HepG2 (cell line): ENCODE results near the gene TECTB. TPM values are rescaled to one million over a fixed set of nuclear protein-coding genes. Genes with fewer than 3 reads are reported as not detected.

Experiments used
- FOXA1 ChIP-seq, 2 experiments: fragments of 450-650 bp in 1 of 2; sonication (generic) in 1 of 2; formaldehyde crosslinking in 1 of 2; IDR thresholded peaks; 2 replicates each; pipeline versions ENCODE4 v1.4.0 to v1.6.1; 2016 to 2020; ENCODE audit warnings: missing genetic modification reagents in 1 of 2
- GABPB1 ChIP-seq: IDR thresholded peaks from 2 replicates; pipeline ENCODE4 v1.6.1; 2016; ENCODE audit warnings: mild to moderate bottlenecking, missing genetic modification reagents, moderate library complexity, missing compliant biosample characterization
- GATAD1 ChIP-seq: IDR thresholded peaks from 2 replicates; pipeline ENCODE4 v1.6.1; 2016; ENCODE audit warnings: missing genetic modification reagents, missing compliant biosample characterization
- GFI1 ChIP-seq: sonication (generic); formaldehyde crosslinking; IDR thresholded peaks from 2 replicates; pipeline ENCODE4 v1.5.0; 2020; ENCODE audit warnings: missing genetic modification reagents, mild to moderate bottlenecking, borderline replicate concordance
- HOXD1 ChIP-seq: sonication (generic); formaldehyde crosslinking; IDR thresholded peaks from 2 replicates; pipeline ENCODE4 v1.5.0; 2020; ENCODE audit warnings: missing genetic modification reagents
- KLF16 ChIP-seq, 2 experiments: sonication (generic) in 1 of 2; formaldehyde crosslinking in 1 of 2; IDR thresholded peaks; 2 replicates each; pipeline versions ENCODE4 v1.6.1 to v1.8.0; 2016 to 2023; ENCODE audit warnings: missing genetic modification reagents in 2 of 2, missing compliant biosample characterization in 1 of 2
- NFYC ChIP-seq: IDR thresholded peaks from 2 replicates; pipeline ENCODE4 v1.6.1; 2016; ENCODE audit warnings: missing genetic modification reagents, missing compliant biosample characterization
- PCBP2 ChIP-seq: fragments of 200-400 bp; formaldehyde crosslinking; optimal IDR thresholded peaks from 2 replicates; pipeline ENCODE3; 2018; ENCODE audit warnings: low read length, low read depth; ENCODE audit not compliant: poor library complexity, severe bottlenecking
- SNAPC5 ChIP-seq: sonication (generic); formaldehyde crosslinking; IDR thresholded peaks from 2 replicates; pipeline ENCODE4 v1.8.1; 2023; ENCODE audit warnings: mild to moderate bottlenecking, missing genetic modification reagents, borderline replicate concordance
- TAF15 ChIP-seq: fragments of 200-400 bp; formaldehyde crosslinking; IDR thresholded peaks from one replicate; pipeline ENCODE4 v1.6.1; 2018; ENCODE audit warnings: mild to moderate bottlenecking, low read depth, low read length; ENCODE audit not compliant: poor library complexity, severe bottlenecking
- THAP11 ChIP-seq: IDR thresholded peaks from 2 replicates; pipeline ENCODE4 v1.6.1; 2016; ENCODE audit warnings: missing biosample characterization, missing genetic modification reagents
- ZNF160 ChIP-seq: sonication (generic); formaldehyde crosslinking; IDR thresholded peaks from 2 replicates; pipeline ENCODE4 v1.8.0; 2022; ENCODE audit warnings: mild to moderate bottlenecking, inconsistent platforms, missing genetic modification reagents
- ZNF615 ChIP-seq: sonication (generic); formaldehyde crosslinking; IDR thresholded peaks from 2 replicates; pipeline ENCODE4 v1.5.0; 2020; ENCODE audit warnings: mild to moderate bottlenecking, missing genetic modification reagents, borderline replicate concordance
- polyA plus RNA-seq, 8 experiments: library from polyadenylated mRNA; depleted of rRNA in 3 of 8; stranded (reverse) in 7 of 8; unstranded in 1 of 8; fragments of >200 nt; fragmentation: Illumina TruSeq in 4 of 8; extraction: Trizol in 4 of 8; gene quantifications; 2 replicates each; pipeline versions ENCODE4 v1.2.1 to v1.2.3, GENCODE V29; 2011 to 2016; ENCODE audit warnings: low read depth in 4 of 8, missing spikeins in 1 of 8, mixed read lengths in 1 of 8; ENCODE audit not compliant: insufficient read depth in 1 of 8
- total RNA-seq, 5 experiments: library from RNA; depleted of rRNA; stranded (reverse); fragments of >200 nt; fragmentation: Illumina TruSeq; extraction: Trizol; gene quantifications; 2 replicates each; pipeline ENCODE4 v1.2.3, GENCODE V29; 2016; ENCODE audit warnings: low read depth in 1 of 5
- TF ChIP-seq, protein P1 (sequence below): sonication (generic); formaldehyde crosslinking; IDR thresholded peaks from 2 replicates; pipeline ENCODE4 v1.5.0; 2020; ENCODE audit warnings: mild to moderate bottlenecking, missing genetic modification reagents, borderline replicate concordance
- TF ChIP-seq, protein P2 (sequence below): sonication (generic); formaldehyde crosslinking; conservative IDR thresholded peaks from 2 replicates; pipeline ENCODE4 v1.8.0; 2022; ENCODE audit warnings: missing genetic modification reagents
- TF ChIP-seq, protein P3 (sequence below): sonication (generic); formaldehyde crosslinking; IDR thresholded peaks from 2 replicates; pipeline ENCODE4 v1.4.0; 2020; ENCODE audit warnings: missing genetic modification reagents

Gene TECTB
- total and polyA plus RNA-seq, 2 of the 13 experiments (the other 11 are each of a cell fraction or from before 2014, with no cell fraction given), result 0.78 to 1.8 TPM

DNA sequence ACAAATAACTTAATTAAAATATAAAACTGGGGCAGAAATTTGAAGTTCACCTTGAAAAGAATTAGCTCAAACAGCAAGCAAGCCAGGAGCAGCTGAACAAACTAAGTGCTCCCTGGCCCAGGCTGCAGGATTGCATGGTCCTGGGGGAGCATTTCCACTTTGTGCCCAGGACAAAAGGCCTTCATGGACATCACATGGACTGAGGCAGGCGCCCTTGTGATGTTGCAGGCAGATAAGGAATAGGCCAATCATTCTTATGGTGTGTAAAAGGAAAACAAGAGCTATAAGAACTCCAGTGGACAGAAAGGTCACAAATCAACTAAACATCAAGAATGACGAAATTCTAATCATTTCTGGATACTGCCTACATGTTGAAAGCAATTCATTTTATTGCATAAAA, 17.5 kb upstream of the TECTB start (continued):
- TF ChIP-seq, protein P1, sequence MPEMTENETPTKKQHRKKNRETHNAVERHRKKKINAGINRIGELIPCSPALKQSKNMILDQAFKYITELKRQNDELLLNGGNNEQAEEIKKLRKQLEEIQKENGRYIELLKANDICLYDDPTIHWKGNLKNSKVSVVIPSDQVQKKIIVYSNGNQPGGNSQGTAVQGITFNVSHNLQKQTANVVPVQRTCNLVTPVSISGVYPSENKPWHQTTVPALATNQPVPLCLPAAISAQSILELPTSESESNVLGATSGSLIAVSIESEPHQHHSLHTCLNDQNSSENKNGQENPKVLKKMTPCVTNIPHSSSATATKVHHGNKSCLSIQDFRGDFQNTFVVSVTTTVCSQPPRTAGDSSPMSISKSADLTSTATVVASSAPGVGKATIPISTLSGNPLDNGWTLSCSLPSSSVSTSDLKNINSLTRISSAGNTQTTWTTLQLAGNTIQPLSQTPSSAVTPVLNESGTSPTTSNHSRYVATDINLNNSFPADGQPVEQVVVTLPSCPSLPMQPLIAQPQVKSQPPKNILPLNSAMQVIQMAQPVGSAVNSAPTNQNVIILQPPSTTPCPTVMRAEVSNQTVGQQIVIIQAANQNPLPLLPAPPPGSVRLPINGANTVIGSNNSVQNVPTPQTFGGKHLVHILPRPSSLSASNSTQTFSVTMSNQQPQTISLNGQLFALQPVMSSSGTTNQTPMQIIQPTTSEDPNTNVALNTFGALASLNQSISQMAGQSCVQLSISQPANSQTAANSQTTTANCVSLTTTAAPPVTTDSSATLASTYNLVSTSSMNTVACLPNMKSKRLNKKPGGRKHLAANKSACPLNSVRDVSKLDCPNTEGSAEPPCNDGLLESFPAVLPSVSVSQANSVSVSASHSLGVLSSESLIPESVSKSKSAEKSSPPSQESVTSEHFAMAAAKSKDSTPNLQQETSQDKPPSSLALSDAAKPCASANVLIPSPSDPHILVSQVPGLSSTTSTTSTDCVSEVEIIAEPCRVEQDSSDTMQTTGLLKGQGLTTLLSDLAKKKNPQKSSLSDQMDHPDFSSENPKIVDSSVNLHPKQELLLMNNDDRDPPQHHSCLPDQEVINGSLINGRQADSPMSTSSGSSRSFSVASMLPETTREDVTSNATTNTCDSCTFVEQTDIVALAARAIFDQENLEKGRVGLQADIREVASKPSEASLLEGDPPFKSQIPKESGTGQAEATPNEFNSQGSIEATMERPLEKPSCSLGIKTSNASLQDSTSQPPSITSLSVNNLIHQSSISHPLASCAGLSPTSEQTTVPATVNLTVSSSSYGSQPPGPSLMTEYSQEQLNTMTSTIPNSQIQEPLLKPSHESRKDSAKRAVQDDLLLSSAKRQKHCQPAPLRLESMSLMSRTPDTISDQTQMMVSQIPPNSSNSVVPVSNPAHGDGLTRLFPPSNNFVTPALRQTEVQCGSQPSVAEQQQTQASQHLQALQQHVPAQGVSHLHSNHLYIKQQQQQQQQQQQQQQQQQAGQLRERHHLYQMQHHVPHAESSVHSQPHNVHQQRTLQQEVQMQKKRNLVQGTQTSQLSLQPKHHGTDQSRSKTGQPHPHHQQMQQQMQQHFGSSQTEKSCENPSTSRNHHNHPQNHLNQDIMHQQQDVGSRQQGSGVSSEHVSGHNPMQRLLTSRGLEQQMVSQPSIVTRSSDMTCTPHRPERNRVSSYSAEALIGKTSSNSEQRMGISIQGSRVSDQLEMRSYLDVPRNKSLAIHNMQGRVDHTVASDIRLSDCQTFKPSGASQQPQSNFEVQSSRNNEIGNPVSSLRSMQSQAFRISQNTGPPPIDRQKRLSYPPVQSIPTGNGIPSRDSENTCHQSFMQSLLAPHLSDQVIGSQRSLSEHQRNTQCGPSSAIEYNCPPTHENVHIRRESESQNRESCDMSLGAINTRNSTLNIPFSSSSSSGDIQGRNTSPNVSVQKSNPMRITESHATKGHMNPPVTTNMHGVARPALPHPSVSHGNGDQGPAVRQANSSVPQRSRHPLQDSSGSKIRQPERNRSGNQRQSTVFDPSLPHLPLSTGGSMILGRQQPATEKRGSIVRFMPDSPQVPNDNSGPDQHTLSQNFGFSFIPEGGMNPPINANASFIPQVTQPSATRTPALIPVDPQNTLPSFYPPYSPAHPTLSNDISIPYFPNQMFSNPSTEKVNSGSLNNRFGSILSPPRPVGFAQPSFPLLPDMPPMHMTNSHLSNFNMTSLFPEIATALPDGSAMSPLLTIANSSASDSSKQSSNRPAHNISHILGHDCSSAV (CRISPR knock-in tag), result no peak
- TF ChIP-seq TAF15 (no peak), KLF16 (CRISPR knock-in tag; IDR thresholded peaks at IDR 0.05) (peak in 1 of 2 experiments; percentile 76; a peak in 1 of 4 replicates), THAP11 (peak; percentile 48), ZNF160 (CRISPR knock-in tag) (no peak), SNAPC5 (no peak), ZNF615 (CRISPR knock-in tag) (no peak), GFI1 (0 out of 2 replicates have a peak, but pooled peaks have one; percentile 19), GATAD1 (0 out of 2 replicates have a peak, but pooled peaks have one; percentile 17), PCBP2 (no peak), FOXA1 (IDR thresholded peaks at IDR 0.05) (no peak), FOXA1 (CRISPR knock-in tag; IDR thresholded peaks at IDR 0.05) (peak; percentile 38; the same call in 1 of the 2 replicates), NFYC (CRISPR knock-in tag) (no peak; the same call in none of the 2 replicates), GABPB1 (CRISPR knock-in tag) (peak; percentile 28; the same call in 1 of the 2 replicates), HOXD1 (CRISPR knock-in tag) (no peak)
- TF ChIP-seq, protein P2, sequence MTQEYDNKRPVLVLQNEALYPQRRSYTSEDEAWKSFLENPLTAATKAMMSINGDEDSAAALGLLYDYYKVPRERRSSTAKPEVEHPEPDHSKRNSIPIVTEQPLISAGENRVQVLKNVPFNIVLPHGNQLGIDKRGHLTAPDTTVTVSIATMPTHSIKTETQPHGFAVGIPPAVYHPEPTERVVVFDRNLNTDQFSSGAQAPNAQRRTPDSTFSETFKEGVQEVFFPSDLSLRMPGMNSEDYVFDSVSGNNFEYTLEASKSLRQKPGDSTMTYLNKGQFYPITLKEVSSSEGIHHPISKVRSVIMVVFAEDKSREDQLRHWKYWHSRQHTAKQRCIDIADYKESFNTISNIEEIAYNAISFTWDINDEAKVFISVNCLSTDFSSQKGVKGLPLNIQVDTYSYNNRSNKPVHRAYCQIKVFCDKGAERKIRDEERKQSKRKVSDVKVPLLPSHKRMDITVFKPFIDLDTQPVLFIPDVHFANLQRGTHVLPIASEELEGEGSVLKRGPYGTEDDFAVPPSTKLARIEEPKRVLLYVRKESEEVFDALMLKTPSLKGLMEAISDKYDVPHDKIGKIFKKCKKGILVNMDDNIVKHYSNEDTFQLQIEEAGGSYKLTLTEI (CRISPR knock-in tag), result no peak
- TF ChIP-seq, protein P3, sequence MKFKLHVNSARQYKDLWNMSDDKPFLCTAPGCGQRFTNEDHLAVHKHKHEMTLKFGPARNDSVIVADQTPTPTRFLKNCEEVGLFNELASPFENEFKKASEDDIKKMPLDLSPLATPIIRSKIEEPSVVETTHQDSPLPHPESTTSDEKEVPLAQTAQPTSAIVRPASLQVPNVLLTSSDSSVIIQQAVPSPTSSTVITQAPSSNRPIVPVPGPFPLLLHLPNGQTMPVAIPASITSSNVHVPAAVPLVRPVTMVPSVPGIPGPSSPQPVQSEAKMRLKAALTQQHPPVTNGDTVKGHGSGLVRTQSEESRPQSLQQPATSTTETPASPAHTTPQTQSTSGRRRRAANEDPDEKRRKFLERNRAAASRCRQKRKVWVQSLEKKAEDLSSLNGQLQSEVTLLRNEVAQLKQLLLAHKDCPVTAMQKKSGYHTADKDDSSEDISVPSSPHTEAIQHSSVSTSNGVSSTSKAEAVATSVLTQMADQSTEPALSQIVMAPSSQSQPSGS (CRISPR knock-in tag), result peak; percentile 58; the same call in 1 of the 2 replicates
